ENCODE results near the gene PDE4D. TPM values are rescaled to one million over a fixed set of nuclear protein-coding genes. Genes with fewer than 3 reads are reported as not detected.

The PDE4D gene
- total and polyA plus RNA-seq, 2 of the 4 experiments (the other 2 are of a cell fraction): 1.4 to 7.9 TPM

DNA sequence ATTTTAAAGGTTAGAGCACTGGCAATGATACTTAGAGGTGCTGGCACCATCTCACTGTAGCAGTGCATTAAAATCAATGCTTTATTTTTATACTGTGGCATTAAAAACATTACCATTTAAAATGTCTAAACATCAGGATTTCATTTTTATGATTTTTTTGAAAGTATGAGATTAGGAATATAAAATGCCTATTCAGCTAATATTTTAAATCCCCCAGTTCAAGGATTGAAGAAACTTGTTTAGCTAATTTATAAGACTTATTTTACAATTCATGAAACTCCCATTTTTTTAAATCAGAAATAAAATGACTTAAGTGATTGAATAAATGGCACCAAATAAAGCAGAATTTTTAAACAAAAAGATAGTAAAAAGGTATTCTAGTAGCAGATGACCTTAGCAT, 685.1 kb downstream of the PDE4D start:
- H2BK5ac ChIP-seq (ENCODE audit: low read depth, low read length, poor library complexity, severe bottlenecking): no peak overlapping the region
- no peak overlapping the region for H3K18ac ChIP-seq (ENCODE audit: low read depth, low read length)
- H4K91ac ChIP-seq (ENCODE audit: insufficient read depth, low read depth, low read length): no peak overlapping the region
- no peak overlapping the region for H4K5ac ChIP-seq (ENCODE audit: low read depth, low read length)
- H3K9me3 ChIP-seq (ENCODE audit: control insufficient read depth, insufficient read depth, low read length): no peaks in the 10 kb centered on the region
- H3K79me1 ChIP-seq (ENCODE audit: low read depth in 1 of 2, low read length in 2 of 2): no peaks in the 10 kb centered on the region
- H3K27me3 ChIP-seq (ENCODE audit: control insufficient read depth, insufficient read depth, low read length): peaks cover 2% of the 10 kb centered on the region; the same call in 1 of the 2 replicates
- ChIA-PET CTCF (no interaction called here), POLR2A (ENCODE audit: unreplicated experiment) (no interaction called here)
- H3K4me3 ChIP-seq (ENCODE audit: insufficient read depth, low read depth, low read length): no peak overlapping the region
- no peak overlapping the region for H2AFZ ChIP-seq (replicated peaks; ENCODE audit: low read length, poor library complexity)
- H3K14ac ChIP-seq (replicated peaks; ENCODE audit: low read depth, low read length): no peak overlapping the region
- DNase-seq: no peak
- H3K9ac ChIP-seq (ENCODE audit: low read depth, low read length): no peak overlapping the region
- no peak overlapping the region for H3K4ac ChIP-seq (ENCODE audit: low read depth, low read length)
- no peak overlapping the region for H3K4me2 ChIP-seq (ENCODE audit: low read depth, low read length)
- no peaks in the 10 kb centered on the region for H4K20me1 ChIP-seq (ENCODE audit: insufficient read depth, low read length)
- H4K8ac ChIP-seq (ENCODE audit: low read depth in 2 of 2, low read length in 2 of 2): no peak overlapping the region
- H2BK15ac ChIP-seq (ENCODE audit: low read depth, low read length): no peak overlapping the region
- no peak overlapping the region for H2AK9ac ChIP-seq (replicated peaks; ENCODE audit: low read depth, low read length, poor library complexity)
- H3K56ac ChIP-seq (ENCODE audit: extremely low read depth, insufficient read depth, low read length): no peak overlapping the region
- no peaks in the 10 kb centered on the region for H3K9me1 ChIP-seq (ENCODE audit: insufficient read depth, low read length)
- in situ Hi-C loops (cut with MboI; ENCODE audit: low sequenced_read_pairs) (no loop called here), dilution Hi-C loops (cut with HindIII; ENCODE audit: low sequenced_read_pairs, unreplicated experiment) (no loop called here), intact Hi-C loops (cut with micrococcal nuclease) (no loop called here)
- no peaks in the 10 kb centered on the region for H3K4me1 ChIP-seq (ENCODE audit: control insufficient read depth, insufficient read depth, low read length)
- no peak overlapping the region for H3K27ac ChIP-seq (ENCODE audit: insufficient read depth, low read length)
- H2BK20ac ChIP-seq (ENCODE audit: low read depth, low read length): no peak overlapping the region
- TF ChIP-seq MAFK (IDR thresholded peaks at IDR 0.05; ENCODE audit: low read depth, low read length): peak; percentile 80
- TF ChIP-seq BHLHE40 (IDR thresholded peaks at IDR 0.05; ENCODE audit: low read depth, low read length): no peak
- no peaks in the 10 kb centered on the region for H3K36me3 ChIP-seq (ENCODE audit: control insufficient read depth, insufficient read depth, low read length)
- no peak overlapping the region for H2BK120ac ChIP-seq (ENCODE audit: low read depth, low read length)
- BruUV-seq (replicated peaks): no TSS peak
- ATAC-seq (ENCODE audit: low read depth): no peak
- no peak overlapping the region for H2AK5ac ChIP-seq (ENCODE audit: low read depth, low read length)
- no peak overlapping the region for H3K23ac ChIP-seq (ENCODE audit: low read depth, low read length)

Measured in IMR-90 (cell line).